Measurements from ENCODE around the gene OR2T34.

Gene OR2T34

GRCh38 chr1:248592655-248593054 lies 18.1 kb upstream of the OR2T34 start:
- ATAC-seq: no peak
- TF ChIP-seq ZFP3 (CRISPR knock-in tag; IDR thresholded peaks at IDR 0.05) (no peak), OSR1 (CRISPR knock-in tag; IDR thresholded peaks at IDR 0.05) (no peak), ZNF565 (CRISPR knock-in tag; conservative IDR thresholded peaks at IDR 0.05; ENCODE audit: low read depth) (no peak), SNAI2 (CRISPR knock-in tag; IDR thresholded peaks at IDR 0.05) (no peak)

- no peak for ATAC-seq
- TF ChIP-seq POU6F1 (CRISPR knock-in tag; IDR thresholded peaks at IDR 0.05; ENCODE audit: borderline replicate concordance, low read depth) (no peak), BACH2 (CRISPR knock-in tag; IDR thresholded peaks at IDR 0.05; ENCODE audit: borderline replicate concordance) (no peak), ESRRG (CRISPR knock-in tag; IDR thresholded peaks at IDR 0.05) (no peak)
Observed at GRCh38 chr1:248590055-248590454, 15.5 kb upstream of the OR2T34 start.

GRCh38 chr1:248589334-248589733 lies 14.8 kb upstream of the OR2T34 start:
- ATAC-seq: no peak
- TF ChIP-seq POU6F1 (CRISPR knock-in tag; IDR thresholded peaks at IDR 0.05; ENCODE audit: borderline replicate concordance, low read depth): no peak
- no peak for TF ChIP-seq ZFP3 (CRISPR knock-in tag; IDR thresholded peaks at IDR 0.05)
- no peak for TF ChIP-seq SNAI2 (CRISPR knock-in tag; IDR thresholded peaks at IDR 0.05)
- no peak for TF ChIP-seq ZFP30 (CRISPR knock-in tag; IDR thresholded peaks at IDR 0.05)
- no peak for TF ChIP-seq PATZ1 (CRISPR knock-in tag; IDR thresholded peaks at IDR 0.05; ENCODE audit: borderline replicate concordance)
- no peak for TF ChIP-seq ZC3H10 (CRISPR knock-in tag; IDR thresholded peaks at IDR 0.05)
- no peak for TF ChIP-seq TOX (CRISPR knock-in tag; IDR thresholded peaks at IDR 0.05; ENCODE audit: borderline replicate concordance)
- TF ChIP-seq CREB5 (CRISPR knock-in tag; IDR thresholded peaks at IDR 0.05; ENCODE audit: low read depth): no peak
- TF ChIP-seq ARNTL (CRISPR knock-in tag; IDR thresholded peaks at IDR 0.05; ENCODE audit: borderline replicate concordance, low read depth): no peak
- no peak for TF ChIP-seq PPARA (CRISPR knock-in tag; IDR thresholded peaks at IDR 0.05; ENCODE audit: borderline replicate concordance)
- TF ChIP-seq ESRRG (CRISPR knock-in tag; IDR thresholded peaks at IDR 0.05): no peak
- TF ChIP-seq ZNF8 (CRISPR knock-in tag; IDR thresholded peaks at IDR 0.05): no peak
- TF ChIP-seq TCF4 (CRISPR knock-in tag; IDR thresholded peaks at IDR 0.05; ENCODE audit: borderline replicate concordance): no peak
- TF ChIP-seq ZNF70 (CRISPR knock-in tag; IDR thresholded peaks at IDR 0.05): no peak
- no peak for TF ChIP-seq ZNF565 (CRISPR knock-in tag; conservative IDR thresholded peaks at IDR 0.05; ENCODE audit: low read depth)
- TF ChIP-seq BACH2 (CRISPR knock-in tag; IDR thresholded peaks at IDR 0.05; ENCODE audit: borderline replicate concordance): no peak

GRCh38 chr1:248585266-248585665 lies 10.7 kb upstream of the OR2T34 start:
- ATAC-seq: no peak
- TF ChIP-seq CSDC2 (CRISPR knock-in tag; IDR thresholded peaks at IDR 0.05) (no peak), TCF4 (CRISPR knock-in tag; IDR thresholded peaks at IDR 0.05; ENCODE audit: borderline replicate concordance) (no peak), ZFP3 (CRISPR knock-in tag; IDR thresholded peaks at IDR 0.05) (no peak), TOX (CRISPR knock-in tag; IDR thresholded peaks at IDR 0.05; ENCODE audit: borderline replicate concordance) (no peak), RARB (CRISPR knock-in tag; IDR thresholded peaks at IDR 0.05) (no peak), GLIS3 (CRISPR knock-in tag; IDR thresholded peaks at IDR 0.05) (no peak), ISL1 (CRISPR knock-in tag; IDR thresholded peaks at IDR 0.05) (no peak), TSHZ2 (CRISPR knock-in tag; IDR thresholded peaks at IDR 0.05) (no peak), SNAI2 (CRISPR knock-in tag; IDR thresholded peaks at IDR 0.05) (no peak), BACH2 (CRISPR knock-in tag; IDR thresholded peaks at IDR 0.05; ENCODE audit: borderline replicate concordance) (no peak), OSR1 (CRISPR knock-in tag; IDR thresholded peaks at IDR 0.05) (no peak), PPARA (CRISPR knock-in tag; IDR thresholded peaks at IDR 0.05; ENCODE audit: borderline replicate concordance) (no peak)

Measured in SK-N-SH treated with all-trans-retinoic acid at 6 μM for 48 hours (cell line).